K562 (cell line): ENCODE data around the gene DUSP10. TPM values are rescaled to one million over a fixed set of nuclear protein-coding genes. Genes with fewer than 3 reads are reported as not detected.

Source experiments
- ADNP ChIP-seq: fragments of 200-800 bp; sonication (Bioruptor generic); IDR thresholded peaks from 2 replicates; pipeline ENCODE4 v1.6.1; 2016; ENCODE audit warnings: missing genetic modification characterization, missing compliant biosample characterization
- CBX8 ChIP-seq: fragments of 200-600 bp; sonication (generic); IDR thresholded peaks from 2 replicates; pipeline ENCODE4 v1.6.1; 2012; ENCODE audit warnings: borderline replicate concordance, mixed run types, low read depth, mild to moderate bottlenecking, moderate library complexity, mixed read lengths, low read length, control low read depth, inconsistent platforms; ENCODE audit not compliant: poor library complexity, severe bottlenecking; ENCODE audit errors: extremely low read depth
- IRF2 ChIP-seq: sonication (generic); formaldehyde crosslinking; IDR thresholded peaks from 2 replicates; pipeline ENCODE4 v1.8.1; 2022; ENCODE audit warnings: mild to moderate bottlenecking, missing genetic modification reagents
- PHB2 ChIP-seq: fragments of 450-650 bp; IDR thresholded peaks from 2 replicates; pipeline ENCODE4 v1.6.1; 2017; ENCODE audit warnings: low read depth
- SREBF2 ChIP-seq: sonication (generic); formaldehyde crosslinking; IDR thresholded peaks from 2 replicates; pipeline ENCODE4 v1.4.0; 2020; ENCODE audit warnings: mild to moderate bottlenecking, missing genetic modification reagents
- U2AF1 ChIP-seq: fragments of 200-400 bp; formaldehyde crosslinking; optimal IDR thresholded peaks from 2 replicates; pipeline ENCODE3; 2017; ENCODE audit warnings: mild to moderate bottlenecking, low read depth, low read length, moderate library complexity
- ZBED1 ChIP-seq: IDR thresholded peaks from 2 replicates; pipeline ENCODE4 v1.6.1; 2014
- ZKSCAN1 ChIP-seq: fragments of 150-350 bp; IDR thresholded peaks from 2 replicates; pipeline ENCODE4 v1.6.1; 2016; ENCODE audit warnings: low read depth, low read length
- ZNF253 ChIP-seq: fragments of 250-450 bp; sonication (Bioruptor Pico); conservative IDR thresholded peaks from 2 replicates; pipeline ENCODE4 v1.6.1; 2021; ENCODE audit warnings: mild to moderate bottlenecking
- ZNF41 ChIP-seq: fragments of 250-450 bp; sonication (Bioruptor Pico); conservative IDR thresholded peaks from 2 replicates; pipeline ENCODE4 v1.4.0; 2020; ENCODE audit warnings: mild to moderate bottlenecking
- polyA plus RNA-seq, 8 experiments: library from polyadenylated mRNA; depleted of rRNA in 4 of 8; stranded (reverse) in 5 of 8; unstranded in 3 of 8; fragments of >200 nt; fragmentation: Nextera tagmentation in 2 of 8; fragmentation: Illumina TruSeq in 1 of 8; extraction: Ambion mirVana in 2 of 8; extraction: Trizol in 1 of 8; gene quantifications; 2 replicates each; pipeline versions ENCODE4 v1.2.1 to v1.2.3, GENCODE V29; 2011 to 2014; ENCODE audit warnings: inconsistent platforms in 1 of 8, missing spikeins in 1 of 8
- total RNA-seq, 7 experiments: library from RNA; depleted of rRNA in 6 of 7; stranded (reverse); fragments of >200 nt in 6 of 7; fragmentation: Illumina TruSeq in 2 of 7; extraction: Trizol in 2 of 7; gene quantifications; 2 replicates each; pipeline versions ENCODE4 v1.2.1 to v1.2.3, GENCODE V29; 2011 to 2021; ENCODE audit warnings: low replicate concordance in 1 of 7
- TF ChIP-seq, protein P1 (sequence below): fragments of 200-600 bp; sonication (generic); IDR thresholded peaks from one replicate; pipeline ENCODE4 v1.6.1; 2012; ENCODE audit warnings: mild to moderate bottlenecking, low read depth, low read length, inconsistent platforms
- TF ChIP-seq, protein P2 (sequence below): fragments of 250-450 bp; sonication (Bioruptor Pico); IDR thresholded peaks from 2 replicates; pipeline ENCODE4 v1.8.0; 2022; ENCODE audit warnings: inconsistent platforms
- TF ChIP-seq, protein P3 (sequence below): fragments of 250-450 bp; sonication (Bioruptor Pico); IDR thresholded peaks from 2 replicates; pipeline ENCODE4 v1.5.0; 2021; ENCODE audit warnings: mild to moderate bottlenecking, moderate library complexity

Gene DUSP10
- total and polyA plus RNA-seq, 9 of the 15 experiments (the other 6 are each of a cell fraction or from before 2014, with no cell fraction given): 1.7 to 8.3 (median 6.1) TPM

DNA sequence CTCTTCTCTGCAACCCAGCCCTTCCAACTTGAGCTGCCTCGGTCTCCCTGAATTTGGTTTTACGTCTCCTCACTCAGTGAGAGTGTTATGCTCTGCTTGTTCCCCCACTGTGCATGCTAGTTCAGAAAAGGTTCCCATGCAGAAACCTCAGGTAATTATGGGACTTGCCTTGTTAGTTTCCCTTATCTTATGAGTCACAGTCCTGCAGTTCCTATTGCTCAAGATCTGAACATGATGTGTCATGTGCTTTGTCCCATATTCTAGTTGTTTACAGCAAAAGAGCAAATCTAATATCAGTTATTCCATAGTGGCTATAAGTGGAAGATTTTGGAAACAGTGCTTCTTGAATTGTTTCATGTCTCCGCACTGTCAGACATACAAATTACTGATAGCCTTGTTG, 74.4 kb downstream of the DUSP10 start (continued):
- TF ChIP-seq, protein P1, sequence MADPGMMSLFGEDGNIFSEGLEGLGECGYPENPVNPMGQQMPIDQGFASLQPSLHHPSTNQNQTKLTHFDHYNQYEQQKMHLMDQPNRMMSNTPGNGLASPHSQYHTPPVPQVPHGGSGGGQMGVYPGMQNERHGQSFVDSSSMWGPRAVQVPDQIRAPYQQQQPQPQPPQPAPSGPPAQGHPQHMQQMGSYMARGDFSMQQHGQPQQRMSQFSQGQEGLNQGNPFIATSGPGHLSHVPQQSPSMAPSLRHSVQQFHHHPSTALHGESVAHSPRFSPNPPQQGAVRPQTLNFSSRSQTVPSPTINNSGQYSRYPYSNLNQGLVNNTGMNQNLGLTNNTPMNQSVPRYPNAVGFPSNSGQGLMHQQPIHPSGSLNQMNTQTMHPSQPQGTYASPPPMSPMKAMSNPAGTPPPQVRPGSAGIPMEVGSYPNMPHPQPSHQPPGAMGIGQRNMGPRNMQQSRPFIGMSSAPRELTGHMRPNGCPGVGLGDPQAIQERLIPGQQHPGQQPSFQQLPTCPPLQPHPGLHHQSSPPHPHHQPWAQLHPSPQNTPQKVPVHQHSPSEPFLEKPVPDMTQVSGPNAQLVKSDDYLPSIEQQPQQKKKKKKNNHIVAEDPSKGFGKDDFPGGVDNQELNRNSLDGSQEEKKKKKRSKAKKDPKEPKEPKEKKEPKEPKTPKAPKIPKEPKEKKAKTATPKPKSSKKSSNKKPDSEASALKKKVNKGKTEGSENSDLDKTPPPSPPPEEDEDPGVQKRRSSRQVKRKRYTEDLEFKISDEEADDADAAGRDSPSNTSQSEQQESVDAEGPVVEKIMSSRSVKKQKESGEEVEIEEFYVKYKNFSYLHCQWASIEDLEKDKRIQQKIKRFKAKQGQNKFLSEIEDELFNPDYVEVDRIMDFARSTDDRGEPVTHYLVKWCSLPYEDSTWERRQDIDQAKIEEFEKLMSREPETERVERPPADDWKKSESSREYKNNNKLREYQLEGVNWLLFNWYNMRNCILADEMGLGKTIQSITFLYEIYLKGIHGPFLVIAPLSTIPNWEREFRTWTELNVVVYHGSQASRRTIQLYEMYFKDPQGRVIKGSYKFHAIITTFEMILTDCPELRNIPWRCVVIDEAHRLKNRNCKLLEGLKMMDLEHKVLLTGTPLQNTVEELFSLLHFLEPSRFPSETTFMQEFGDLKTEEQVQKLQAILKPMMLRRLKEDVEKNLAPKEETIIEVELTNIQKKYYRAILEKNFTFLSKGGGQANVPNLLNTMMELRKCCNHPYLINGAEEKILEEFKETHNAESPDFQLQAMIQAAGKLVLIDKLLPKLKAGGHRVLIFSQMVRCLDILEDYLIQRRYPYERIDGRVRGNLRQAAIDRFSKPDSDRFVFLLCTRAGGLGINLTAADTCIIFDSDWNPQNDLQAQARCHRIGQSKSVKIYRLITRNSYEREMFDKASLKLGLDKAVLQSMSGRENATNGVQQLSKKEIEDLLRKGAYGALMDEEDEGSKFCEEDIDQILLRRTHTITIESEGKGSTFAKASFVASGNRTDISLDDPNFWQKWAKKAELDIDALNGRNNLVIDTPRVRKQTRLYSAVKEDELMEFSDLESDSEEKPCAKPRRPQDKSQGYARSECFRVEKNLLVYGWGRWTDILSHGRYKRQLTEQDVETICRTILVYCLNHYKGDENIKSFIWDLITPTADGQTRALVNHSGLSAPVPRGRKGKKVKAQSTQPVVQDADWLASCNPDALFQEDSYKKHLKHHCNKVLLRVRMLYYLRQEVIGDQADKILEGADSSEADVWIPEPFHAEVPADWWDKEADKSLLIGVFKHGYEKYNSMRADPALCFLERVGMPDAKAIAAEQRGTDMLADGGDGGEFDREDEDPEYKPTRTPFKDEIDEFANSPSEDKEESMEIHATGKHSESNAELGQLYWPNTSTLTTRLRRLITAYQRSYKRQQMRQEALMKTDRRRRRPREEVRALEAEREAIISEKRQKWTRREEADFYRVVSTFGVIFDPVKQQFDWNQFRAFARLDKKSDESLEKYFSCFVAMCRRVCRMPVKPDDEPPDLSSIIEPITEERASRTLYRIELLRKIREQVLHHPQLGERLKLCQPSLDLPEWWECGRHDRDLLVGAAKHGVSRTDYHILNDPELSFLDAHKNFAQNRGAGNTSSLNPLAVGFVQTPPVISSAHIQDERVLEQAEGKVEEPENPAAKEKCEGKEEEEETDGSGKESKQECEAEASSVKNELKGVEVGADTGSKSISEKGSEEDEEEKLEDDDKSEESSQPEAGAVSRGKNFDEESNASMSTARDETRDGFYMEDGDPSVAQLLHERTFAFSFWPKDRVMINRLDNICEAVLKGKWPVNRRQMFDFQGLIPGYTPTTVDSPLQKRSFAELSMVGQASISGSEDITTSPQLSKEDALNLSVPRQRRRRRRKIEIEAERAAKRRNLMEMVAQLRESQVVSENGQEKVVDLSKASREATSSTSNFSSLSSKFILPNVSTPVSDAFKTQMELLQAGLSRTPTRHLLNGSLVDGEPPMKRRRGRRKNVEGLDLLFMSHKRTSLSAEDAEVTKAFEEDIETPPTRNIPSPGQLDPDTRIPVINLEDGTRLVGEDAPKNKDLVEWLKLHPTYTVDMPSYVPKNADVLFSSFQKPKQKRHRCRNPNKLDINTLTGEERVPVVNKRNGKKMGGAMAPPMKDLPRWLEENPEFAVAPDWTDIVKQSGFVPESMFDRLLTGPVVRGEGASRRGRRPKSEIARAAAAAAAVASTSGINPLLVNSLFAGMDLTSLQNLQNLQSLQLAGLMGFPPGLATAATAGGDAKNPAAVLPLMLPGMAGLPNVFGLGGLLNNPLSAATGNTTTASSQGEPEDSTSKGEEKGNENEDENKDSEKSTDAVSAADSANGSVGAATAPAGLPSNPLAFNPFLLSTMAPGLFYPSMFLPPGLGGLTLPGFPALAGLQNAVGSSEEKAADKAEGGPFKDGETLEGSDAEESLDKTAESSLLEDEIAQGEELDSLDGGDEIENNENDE: no peak
- TF ChIP-seq, protein P2, sequence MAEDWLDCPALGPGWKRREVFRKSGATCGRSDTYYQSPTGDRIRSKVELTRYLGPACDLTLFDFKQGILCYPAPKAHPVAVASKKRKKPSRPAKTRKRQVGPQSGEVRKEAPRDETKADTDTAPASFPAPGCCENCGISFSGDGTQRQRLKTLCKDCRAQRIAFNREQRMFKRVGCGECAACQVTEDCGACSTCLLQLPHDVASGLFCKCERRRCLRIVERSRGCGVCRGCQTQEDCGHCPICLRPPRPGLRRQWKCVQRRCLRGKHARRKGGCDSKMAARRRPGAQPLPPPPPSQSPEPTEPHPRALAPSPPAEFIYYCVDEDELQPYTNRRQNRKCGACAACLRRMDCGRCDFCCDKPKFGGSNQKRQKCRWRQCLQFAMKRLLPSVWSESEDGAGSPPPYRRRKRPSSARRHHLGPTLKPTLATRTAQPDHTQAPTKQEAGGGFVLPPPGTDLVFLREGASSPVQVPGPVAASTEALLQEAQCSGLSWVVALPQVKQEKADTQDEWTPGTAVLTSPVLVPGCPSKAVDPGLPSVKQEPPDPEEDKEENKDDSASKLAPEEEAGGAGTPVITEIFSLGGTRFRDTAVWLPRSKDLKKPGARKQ (CRISPR knock-in tag): no peak
- TF ChIP-seq ADNP (tag): no peak
- no peak for TF ChIP-seq PHB2
- TF ChIP-seq ZNF253: no peak
- TF ChIP-seq U2AF1: no peak
- TF ChIP-seq, protein P3, sequence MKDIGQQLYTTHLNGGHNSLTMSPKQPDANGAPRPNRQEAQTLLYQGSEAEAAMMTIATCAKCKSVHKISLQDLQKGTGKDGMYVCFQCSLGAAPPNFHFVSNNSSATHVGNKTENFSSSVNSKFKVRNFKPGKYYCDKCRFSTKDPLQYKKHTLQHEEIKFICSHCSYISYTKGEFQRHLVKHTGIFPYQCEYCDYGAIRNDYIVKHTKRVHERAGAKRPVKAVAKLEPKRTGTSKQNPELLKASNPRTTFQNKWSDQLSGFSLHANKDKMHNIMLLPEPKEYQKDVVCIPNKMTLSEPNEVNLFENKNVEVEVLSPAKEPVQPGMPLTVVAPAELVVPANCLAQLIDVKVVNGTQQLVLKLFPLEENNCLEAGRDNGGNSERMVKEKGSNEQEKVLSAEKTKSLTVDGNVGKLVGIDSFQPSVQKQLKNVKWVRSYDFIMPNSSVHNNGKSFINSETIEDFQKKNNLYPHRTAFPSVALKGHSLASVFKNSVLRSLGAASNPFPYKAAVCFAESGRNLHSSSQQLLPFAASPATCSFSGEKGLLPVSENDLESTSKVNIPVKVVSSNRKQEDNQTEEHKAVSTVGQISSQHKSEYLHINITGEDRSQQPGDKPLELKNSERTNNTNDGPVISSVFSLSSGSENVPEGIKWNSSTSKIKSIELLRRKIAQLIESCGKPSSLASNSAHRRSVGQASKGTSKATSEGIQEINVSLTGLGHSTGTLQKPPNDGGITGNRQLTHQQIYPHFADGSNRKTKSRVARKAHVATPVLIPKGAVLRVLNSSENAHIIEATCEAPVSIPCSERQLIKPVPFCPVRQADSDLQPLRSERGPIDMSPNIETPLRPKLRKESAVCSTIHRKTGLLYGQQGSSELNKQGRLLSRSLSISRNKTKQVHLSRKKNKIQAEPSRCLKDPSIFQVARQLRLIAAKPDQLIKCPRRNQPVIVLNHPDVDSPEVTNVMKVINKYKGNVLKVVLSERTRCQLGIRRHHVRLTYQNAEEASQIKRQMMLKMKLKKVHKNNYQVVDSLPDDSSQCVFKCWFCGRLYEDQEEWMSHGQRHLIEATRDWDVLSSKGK: no peak
- no peak for TF ChIP-seq IRF2 (CRISPR knock-in tag)
- TF ChIP-seq SREBF2 (CRISPR knock-in tag): no peak
- no peak for TF ChIP-seq ZNF41 (CRISPR knock-in tag)
- no peak for TF ChIP-seq ZKSCAN1
- TF ChIP-seq CBX8: no peak
- no peak for TF ChIP-seq ZBED1
